IMR-90 (cell line): Measurements from ENCODE around the gene SUN5. TPM values are rescaled to one million over a fixed set of nuclear protein-coding genes. Genes with fewer than 3 reads are reported as not detected.

Source experiments
- ATAC-seq: fragments of 200-7000 bp; cut with Tn5 transposase; 2 replicates; pipeline ENCODE4 v1.9.1; 2020; ENCODE audit warnings: low read depth, mild to moderate bottlenecking, moderate library complexity
- BruUV-seq: library from RNA; stranded (reverse); fragments of 400-500 nt; replicated peaks from 2 replicates; lab custom pipeline; 2021; lab: Mats Ljungman, UMichigan
- CTCF ChIA-PET: fragments of 300-600 bp; formaldehyde crosslinking; extraction: SDS; loops from one replicate; lab custom pipeline; 2021; ENCODE audit warnings: antibody characterized with exemption; lab: Yijun Ruan, JAX
- POLR2A ChIA-PET: fragments of 300-600 bp; sonication (Branson Sonifier 250); formaldehyde crosslinking; loops from one replicate; lab custom pipeline; 2022; ENCODE audit warnings: antibody characterized with exemption; ENCODE audit not compliant: unreplicated experiment; lab: Charles Lee
- DNase-seq: peaks from one replicate; pipeline ENCODE4 v3.0.0; 2013
- H2AFZ ChIP-seq: replicated peaks from 2 replicates; pipeline ENCODE3; 2013; ENCODE audit warnings: low read length, mild to moderate bottlenecking; ENCODE audit not compliant: poor library complexity
- H2AK5ac ChIP-seq: 2 replicates; pipeline ENCODE4 v1.6.1; 2013; ENCODE audit warnings: low read depth, low read length, inconsistent platforms
- H2AK9ac ChIP-seq: replicated peaks from 2 replicates; pipeline ENCODE3; 2013; ENCODE audit warnings: mild to moderate bottlenecking, low read depth, low read length, moderate library complexity; ENCODE audit not compliant: poor library complexity
- H2BK120ac ChIP-seq: 2 replicates; pipeline ENCODE4 v1.6.1; 2013; ENCODE audit warnings: low read depth, low read length, inconsistent platforms
- H2BK15ac ChIP-seq: 3 replicates; pipeline ENCODE4 v1.6.1; 2013; ENCODE audit warnings: low read depth, low read length, inconsistent platforms
- H2BK20ac ChIP-seq: 2 replicates; pipeline ENCODE4 v1.6.1; 2013; ENCODE audit warnings: low read depth, mild to moderate bottlenecking, inconsistent platforms, low read length, moderate library complexity
- H2BK5ac ChIP-seq: 2 replicates; pipeline ENCODE4 v1.6.1; 2013; ENCODE audit warnings: mild to moderate bottlenecking, low read depth, low read length, inconsistent platforms; ENCODE audit not compliant: poor library complexity, severe bottlenecking
- H3K14ac ChIP-seq: replicated peaks from 2 replicates; pipeline ENCODE4 v1.6.1; 2013; ENCODE audit warnings: low read depth, low read length, inconsistent platforms
- H3K18ac ChIP-seq: 2 replicates; pipeline ENCODE4 v1.6.1; 2013; ENCODE audit warnings: low read depth, low read length, control low read depth
- H3K23ac ChIP-seq: 2 replicates; pipeline ENCODE4 v1.6.1; 2013; ENCODE audit warnings: low read depth, low read length, inconsistent platforms
- H3K27ac ChIP-seq: 2 replicates; pipeline ENCODE4 v1.5.1; 2013; ENCODE audit warnings: mild to moderate bottlenecking, control low read depth, low read length; ENCODE audit not compliant: insufficient read depth
- H3K27me3 ChIP-seq: 2 replicates; pipeline ENCODE4 v1.6.1; 2013; ENCODE audit warnings: low read length; ENCODE audit not compliant: control insufficient read depth, insufficient read depth
- H3K36me3 ChIP-seq: 2 replicates; pipeline ENCODE4 v1.6.1; 2013; ENCODE audit warnings: low read length, mixed read lengths; ENCODE audit not compliant: control insufficient read depth, insufficient read depth
- H3K4ac ChIP-seq: 2 replicates; pipeline ENCODE4 v1.6.1; 2013; ENCODE audit warnings: low read depth, low read length, inconsistent platforms
- H3K4me1 ChIP-seq: 2 replicates; pipeline ENCODE4 v1.6.1; 2013; ENCODE audit warnings: low read length, mixed read lengths; ENCODE audit not compliant: control insufficient read depth, insufficient read depth
- H3K4me2 ChIP-seq: 2 replicates; pipeline ENCODE4 v1.6.1; 2013; ENCODE audit warnings: low read depth, mild to moderate bottlenecking, control low read depth, low read length, moderate library complexity
- H3K4me3 ChIP-seq: 2 replicates; pipeline ENCODE4 v1.5.1; 2013; ENCODE audit warnings: low read depth, mild to moderate bottlenecking, control low read depth, low read length, moderate library complexity; ENCODE audit not compliant: insufficient read depth
- H3K56ac ChIP-seq: 2 replicates; pipeline ENCODE4 v1.6.1; 2013; ENCODE audit warnings: low read length, inconsistent platforms; ENCODE audit not compliant: insufficient read depth; ENCODE audit errors: extremely low read depth
- H3K79me1 ChIP-seq, 2 experiments: 2 replicates each; pipeline ENCODE4 v1.6.1; 2013; ENCODE audit warnings: low read length in 2 of 2, inconsistent platforms in 1 of 2, low read depth in 1 of 2
- H3K9ac ChIP-seq: 2 replicates; pipeline ENCODE4 v1.6.1; 2013; ENCODE audit warnings: low read depth, low read length, control low read depth
- H3K9me1 ChIP-seq: 2 replicates; pipeline ENCODE4 v1.6.1; 2013; ENCODE audit warnings: low read length, inconsistent platforms; ENCODE audit not compliant: insufficient read depth
- H3K9me3 ChIP-seq: 2 replicates; pipeline ENCODE4 v1.6.1; 2013; ENCODE audit warnings: low read length; ENCODE audit not compliant: control insufficient read depth, insufficient read depth
- H4K20me1 ChIP-seq: 2 replicates; pipeline ENCODE4 v1.6.1; 2013; ENCODE audit warnings: low read length, inconsistent platforms; ENCODE audit not compliant: insufficient read depth
- H4K5ac ChIP-seq: 2 replicates; pipeline ENCODE4 v1.6.1; 2013; ENCODE audit warnings: mild to moderate bottlenecking, low read depth, low read length, control low read depth
- H4K8ac ChIP-seq, 2 experiments: 2 replicates each; pipeline ENCODE4 v1.6.1; 2013; ENCODE audit warnings: low read depth in 2 of 2, low read length in 2 of 2, control low read depth in 1 of 2, inconsistent platforms in 1 of 2
- H4K91ac ChIP-seq: 2 replicates; pipeline ENCODE4 v1.6.1; 2013; ENCODE audit warnings: low read depth, low read length, inconsistent platforms; ENCODE audit not compliant: insufficient read depth
- BHLHE40 ChIP-seq: fragments of 150-350 bp; IDR thresholded peaks from 2 replicates; pipeline ENCODE4 v1.6.1; 2016; ENCODE audit warnings: mild to moderate bottlenecking, low read depth, low read length
- CEBPB ChIP-seq: IDR thresholded peaks from 2 replicates; pipeline ENCODE4 v1.6.1; 2012; ENCODE audit warnings: low read depth, low read length, improper control_type of control experiment
- CHD1 ChIP-seq: IDR thresholded peaks from 2 replicates; pipeline ENCODE4 v1.6.1; 2012; ENCODE audit warnings: low read depth, low read length, improper control_type of control experiment
- FOS ChIP-seq: fragments of 150-350 bp; IDR thresholded peaks from 2 replicates; pipeline ENCODE4 v1.6.1; 2016; ENCODE audit warnings: low read depth, low read length
- MAFK ChIP-seq: IDR thresholded peaks from 2 replicates; pipeline ENCODE4 v1.6.1; 2012; ENCODE audit warnings: low read depth, low read length, improper control_type of control experiment
- MAZ ChIP-seq: IDR thresholded peaks from 2 replicates; pipeline ENCODE4 v1.6.1; 2012; ENCODE audit warnings: low read depth, mild to moderate bottlenecking, low read length, improper control_type of control experiment, moderate library complexity, borderline replicate concordance
- MXI1 ChIP-seq: IDR thresholded peaks from 2 replicates; pipeline ENCODE4 v1.6.1; 2012; ENCODE audit warnings: low read depth, mild to moderate bottlenecking, low read length, moderate library complexity, borderline replicate concordance
- NFE2L2 ChIP-seq: fragments of 150-350 bp; IDR thresholded peaks from 2 replicates; pipeline ENCODE4 v1.6.1; 2016; ENCODE audit warnings: low read depth, mild to moderate bottlenecking, low read length
- POLR2A ChIP-seq: IDR thresholded peaks from 2 replicates; pipeline ENCODE4 v1.6.1; 2012; ENCODE audit warnings: mild to moderate bottlenecking, low read depth, low read length
- RAD21 ChIP-seq: IDR thresholded peaks from 2 replicates; pipeline ENCODE4 v1.6.1; 2012; ENCODE audit warnings: low read length, improper control_type of control experiment
- RCOR1 ChIP-seq: IDR thresholded peaks from 2 replicates; pipeline ENCODE4 v1.6.1; 2012; ENCODE audit warnings: mild to moderate bottlenecking, low read length, improper control_type of control experiment; ENCODE audit not compliant: insufficient replicate concordance
- RFX5 ChIP-seq: IDR thresholded peaks from 2 replicates; pipeline ENCODE4 v1.8.0; 2012; ENCODE audit warnings: low read depth, mild to moderate bottlenecking, low read length, moderate library complexity
- SMC3 ChIP-seq: fragments of 150-350 bp; IDR thresholded peaks from 2 replicates; pipeline ENCODE4 v1.6.1; 2016; ENCODE audit warnings: low read depth, mild to moderate bottlenecking, antibody characterized with exemption, low read length, moderate library complexity
- WGBS, 2 experiments: methylation state at CpG; one replicate each; pipeline versions ENCODE4 v1.1.5 to v1.1.7; 2013; ENCODE audit warnings: missing lambda C conversion rate in 2 of 2; ENCODE audit not compliant: insufficient read length in 1 of 2; ENCODE audit errors: extremely low coverage in 2 of 2; 5-methylcytosine and 5-hydroxymethylcytosine counted together
- dilution Hi-C: fragments of 300-500 bp; cut with HindIII; formaldehyde crosslinking; loops from one replicate; pipeline ENCODE4 v1.14.3; 2018; ENCODE audit warnings: low sequenced_read_pairs; ENCODE audit not compliant: unreplicated experiment
- in situ Hi-C: fragments of 300-500 bp; cut with MboI; formaldehyde crosslinking; loops from 3 replicates; pipeline ENCODE4 v1.14.3; 2019; ENCODE audit warnings: low sequenced_read_pairs, inconsistent platforms, mixed read lengths
- intact Hi-C: fragments of 100-400 bp; cut with micrococcal nuclease; formaldehyde crosslinking; loops from 2 replicates; pipeline ENCODE4 v1.10.0; 2022
- polyA plus RNA-seq, 3 experiments: library from polyadenylated mRNA; depleted of rRNA; stranded (reverse); fragments of >200 nt; gene quantifications; 2 replicates each; pipeline ENCODE4 v1.2.3, GENCODE V29; 2012; ENCODE audit warnings: low replicate concordance in 1 of 3
- total RNA-seq: library from RNA; depleted of rRNA; stranded (reverse); fragments of >200 nt; gene quantifications from 2 replicates; pipeline ENCODE4 v1.2.3, GENCODE V29; 2012
- TF ChIP-seq, protein P1 (sequence below): fragments of 150-350 bp; IDR thresholded peaks from 2 replicates; pipeline ENCODE4 v1.6.1; 2017; ENCODE audit warnings: mild to moderate bottlenecking, antibody characterized with exemption, low read length, low read depth
- TF ChIP-seq, protein P2 (sequence below): conservative IDR thresholded peaks from 2 replicates; pipeline ENCODE4 v1.5.1; 2012; ENCODE audit warnings: mild to moderate bottlenecking, low read depth, low read length, improper control_type of control experiment
- TF ChIP-seq, protein P3 (sequence below): fragments of 150-350 bp; IDR thresholded peaks from 2 replicates; pipeline ENCODE4 v1.6.1; 2016; ENCODE audit warnings: low read depth, mild to moderate bottlenecking, low read length, moderate library complexity, borderline replicate concordance

The SUN5 gene
- total and polyA plus RNA-seq, 2 of the 4 experiments (the other 2 are of a cell fraction), result not detected

DNA sequence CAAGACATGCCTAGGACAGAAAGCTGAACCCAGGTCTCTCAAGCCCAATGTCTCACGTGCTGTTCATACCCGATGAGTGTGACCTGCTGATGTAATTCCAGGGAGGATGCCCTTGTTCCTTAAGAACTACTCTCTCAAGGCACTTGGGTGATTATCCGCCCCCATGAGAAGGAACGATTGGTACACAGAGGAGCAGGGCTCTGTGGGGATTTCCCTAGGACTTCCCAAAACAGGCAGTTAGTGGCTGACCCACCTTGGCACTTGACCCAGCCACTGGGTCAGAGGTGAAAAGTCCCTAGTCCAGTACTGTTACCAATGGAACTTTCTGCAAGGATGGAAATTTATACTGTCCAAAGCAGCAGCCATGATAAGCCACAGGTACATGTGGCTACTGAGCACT lies 18.1 kb upstream of the SUN5 start:
- no peaks in the 10 kb centered on the region for H3K36me3 ChIP-seq
- no peak overlapping the region for H2BK5ac ChIP-seq
- H4K5ac ChIP-seq, result no peak overlapping the region
- ChIA-PET CTCF (no interaction called here), POLR2A (no interaction called here)
- no TSS peak for BruUV-seq
- no peaks in the 10 kb centered on the region for H3K4me1 ChIP-seq
- no peak overlapping the region for H2BK20ac ChIP-seq
- H3K4ac ChIP-seq, result no peak overlapping the region
- H4K20me1 ChIP-seq, result no peaks in the 10 kb centered on the region
- H3K14ac ChIP-seq, result no peak overlapping the region
- H3K4me3 ChIP-seq, result no peak overlapping the region
- H3K9me1 ChIP-seq, result no peaks in the 10 kb centered on the region
- H3K56ac ChIP-seq, result no peak overlapping the region
- no peak overlapping the region for H4K91ac ChIP-seq
- no peak overlapping the region for H3K9ac ChIP-seq
- no peak for DNase-seq
- no peaks in the 10 kb centered on the region for H3K79me1 ChIP-seq
- H3K9me3 ChIP-seq, result no peaks in the 10 kb centered on the region
- H2AFZ ChIP-seq, result no peak overlapping the region
- no peak overlapping the region for H3K27ac ChIP-seq
- H4K8ac ChIP-seq, result no peak overlapping the region
- in situ Hi-C loops, result no loop called here
- no peak for ATAC-seq
- H3K4me2 ChIP-seq, result no peak overlapping the region
- H2AK5ac ChIP-seq, result no peak overlapping the region
- dilution Hi-C loops, result no loop called here
- no CpG with 5 or more reads among the region's 4 CpGs for WGBS, 2 experiments
- intact Hi-C loops, result no loop called here
- no peak for TF ChIP-seq CEBPB
- TF ChIP-seq SMC3, result no peak
- no peak for TF ChIP-seq BHLHE40
- TF ChIP-seq MAZ, result no peak
- no peak for TF ChIP-seq RFX5
- TF ChIP-seq MAFK, result no peak
- TF ChIP-seq MXI1, result no peak
- TF ChIP-seq, protein P1, sequence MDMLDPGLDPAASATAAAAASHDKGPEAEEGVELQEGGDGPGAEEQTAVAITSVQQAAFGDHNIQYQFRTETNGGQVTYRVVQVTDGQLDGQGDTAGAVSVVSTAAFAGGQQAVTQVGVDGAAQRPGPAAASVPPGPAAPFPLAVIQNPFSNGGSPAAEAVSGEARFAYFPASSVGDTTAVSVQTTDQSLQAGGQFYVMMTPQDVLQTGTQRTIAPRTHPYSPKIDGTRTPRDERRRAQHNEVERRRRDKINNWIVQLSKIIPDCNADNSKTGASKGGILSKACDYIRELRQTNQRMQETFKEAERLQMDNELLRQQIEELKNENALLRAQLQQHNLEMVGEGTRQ, result no peak
- no peak for TF ChIP-seq CHD1
- TF ChIP-seq, protein P2, sequence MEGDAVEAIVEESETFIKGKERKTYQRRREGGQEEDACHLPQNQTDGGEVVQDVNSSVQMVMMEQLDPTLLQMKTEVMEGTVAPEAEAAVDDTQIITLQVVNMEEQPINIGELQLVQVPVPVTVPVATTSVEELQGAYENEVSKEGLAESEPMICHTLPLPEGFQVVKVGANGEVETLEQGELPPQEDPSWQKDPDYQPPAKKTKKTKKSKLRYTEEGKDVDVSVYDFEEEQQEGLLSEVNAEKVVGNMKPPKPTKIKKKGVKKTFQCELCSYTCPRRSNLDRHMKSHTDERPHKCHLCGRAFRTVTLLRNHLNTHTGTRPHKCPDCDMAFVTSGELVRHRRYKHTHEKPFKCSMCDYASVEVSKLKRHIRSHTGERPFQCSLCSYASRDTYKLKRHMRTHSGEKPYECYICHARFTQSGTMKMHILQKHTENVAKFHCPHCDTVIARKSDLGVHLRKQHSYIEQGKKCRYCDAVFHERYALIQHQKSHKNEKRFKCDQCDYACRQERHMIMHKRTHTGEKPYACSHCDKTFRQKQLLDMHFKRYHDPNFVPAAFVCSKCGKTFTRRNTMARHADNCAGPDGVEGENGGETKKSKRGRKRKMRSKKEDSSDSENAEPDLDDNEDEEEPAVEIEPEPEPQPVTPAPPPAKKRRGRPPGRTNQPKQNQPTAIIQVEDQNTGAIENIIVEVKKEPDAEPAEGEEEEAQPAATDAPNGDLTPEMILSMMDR, result no peak
- TF ChIP-seq FOS, result no peak
- TF ChIP-seq RAD21, result no peak
- TF ChIP-seq NFE2L2, result no peak
- no peak for TF ChIP-seq RCOR1
- no peak for TF ChIP-seq POLR2A
- TF ChIP-seq, protein P3, sequence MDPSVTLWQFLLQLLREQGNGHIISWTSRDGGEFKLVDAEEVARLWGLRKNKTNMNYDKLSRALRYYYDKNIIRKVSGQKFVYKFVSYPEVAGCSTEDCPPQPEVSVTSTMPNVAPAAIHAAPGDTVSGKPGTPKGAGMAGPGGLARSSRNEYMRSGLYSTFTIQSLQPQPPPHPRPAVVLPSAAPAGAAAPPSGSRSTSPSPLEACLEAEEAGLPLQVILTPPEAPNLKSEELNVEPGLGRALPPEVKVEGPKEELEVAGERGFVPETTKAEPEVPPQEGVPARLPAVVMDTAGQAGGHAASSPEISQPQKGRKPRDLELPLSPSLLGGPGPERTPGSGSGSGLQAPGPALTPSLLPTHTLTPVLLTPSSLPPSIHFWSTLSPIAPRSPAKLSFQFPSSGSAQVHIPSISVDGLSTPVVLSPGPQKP, result no peak
- H2BK15ac ChIP-seq, result no peak overlapping the region
- no peak overlapping the region for H2AK9ac ChIP-seq
- no peak overlapping the region for H2BK120ac ChIP-seq
- H3K18ac ChIP-seq, result no peak overlapping the region
- no peak overlapping the region for H3K23ac ChIP-seq
- peaks cover 1% of the 10 kb centered on the region; the same call in 1 of the 2 replicates for H3K27me3 ChIP-seq
